Lung (tissue), 12 donors: ENCODE measurements around the gene CACUL1. TPM values are rescaled to one million over a fixed set of nuclear protein-coding genes. Genes with fewer than 3 reads are reported as not detected.
A peak's percentile ranks its signal among the peaks of the same experiment; 100 is the strongest.
"Not testable (repeated sequence)": the region's sequence is repeated elsewhere in the genome, so short reads cannot be mapped to it uniquely, and the experiment has no call there.

Experiments used
- ATAC-seq: fragments of 200-7000 bp; cut with Tn5 transposase; one replicate; pipeline ENCODE4 v1.9.1; 2020; ENCODE audit warnings: moderate number of reproducible peaks; ENCODE audit not compliant: insufficient read depth, low FRiP score
- DNase-seq, 3 donors: peaks; one replicate each; pipeline ENCODE4 v3.0.0-alpha.2; 2013 to 2017
- H3K27ac ChIP-seq, 2 donors: one replicate each; pipeline ENCODE4 v1.5.1; 2013; ENCODE audit warnings: mild to moderate bottlenecking in 2 of 2, moderate library complexity in 2 of 2, control low read depth in 1 of 2, inconsistent platforms in 1 of 2, low read depth in 1 of 2, low read length in 1 of 2
- H3K27me3 ChIP-seq, 3 donors: one replicate each; pipeline ENCODE4 v1.5.1; 2013; ENCODE audit warnings: low read length in 2 of 3; ENCODE audit not compliant: control insufficient read depth in 3 of 3, insufficient read depth in 3 of 3
- H3K36me3 ChIP-seq, 4 donors: one replicate each; pipeline ENCODE4 v1.5.1; 2013; ENCODE audit warnings: low read length in 4 of 4, mild to moderate bottlenecking in 1 of 4, moderate library complexity in 1 of 4; ENCODE audit not compliant: control insufficient read depth in 4 of 4, insufficient read depth in 4 of 4
- H3K4me1 ChIP-seq, 5 donors: one replicate each; pipeline ENCODE4 v1.5.1; 2013; ENCODE audit warnings: low read length in 5 of 5, mild to moderate bottlenecking in 2 of 5, moderate library complexity in 1 of 5; ENCODE audit not compliant: control insufficient read depth in 5 of 5, insufficient read depth in 5 of 5
- H3K4me3 ChIP-seq: one replicate; pipeline ENCODE4 v1.5.1; 2013; ENCODE audit warnings: mild to moderate bottlenecking, control low read depth, moderate library complexity
- H3K9ac ChIP-seq, 2 donors: one replicate each; pipeline ENCODE4 v1.5.1; 2013; ENCODE audit warnings: low read length in 2 of 2, control low read depth in 1 of 2; ENCODE audit not compliant: insufficient read depth in 1 of 2
- H3K9me3 ChIP-seq, 4 donors: one replicate each; pipeline ENCODE4 v1.5.1; 2013; ENCODE audit warnings: low read length in 3 of 4, mild to moderate bottlenecking in 1 of 4, moderate library complexity in 1 of 4; ENCODE audit not compliant: control insufficient read depth in 4 of 4, insufficient read depth in 3 of 4
- WGBS, 2 donors: extraction: QIAGEN DNeasy Blood & Tissue Kit; methylation state at CpG; one replicate each; pipeline ENCODE4 v1.1.7; 2013; 5-methylcytosine and 5-hydroxymethylcytosine counted together
- polyA plus RNA-seq, 2 donors: library from polyadenylated mRNA; stranded (reverse); fragments of 200-250 nt; gene quantifications; one replicate each; pipeline ENCODE4 v1.2.1, GENCODE V29; 2013
- total RNA-seq, 2 donors: library from RNA; depleted of rRNA in 1 of 2; stranded (reverse); fragments of >200 nt in 1 of 2; gene quantifications; one replicate each; pipeline ENCODE4 v1.2.1, GENCODE V29; 2014 to 2021
- TF ChIP-seq, protein P1 (sequence below): IDR thresholded peaks from 2 replicates; pipeline ENCODE4 v1.5.1; 2012; ENCODE audit warnings: mild to moderate bottlenecking; ENCODE audit errors: control extremely low read depth, extremely low read depth
- donor health status: control.
- donor health status: control.
- donor health status: Bipolar disorder and iron deficiency.
- donor health status: healthy.
- donor health status: DM: yes; HTN: yes; CAD: no.

The CACUL1 gene
- total and polyA plus RNA-seq, 4 donors, result 7.9 to 66.3 (median 23.0) TPM

DNA sequence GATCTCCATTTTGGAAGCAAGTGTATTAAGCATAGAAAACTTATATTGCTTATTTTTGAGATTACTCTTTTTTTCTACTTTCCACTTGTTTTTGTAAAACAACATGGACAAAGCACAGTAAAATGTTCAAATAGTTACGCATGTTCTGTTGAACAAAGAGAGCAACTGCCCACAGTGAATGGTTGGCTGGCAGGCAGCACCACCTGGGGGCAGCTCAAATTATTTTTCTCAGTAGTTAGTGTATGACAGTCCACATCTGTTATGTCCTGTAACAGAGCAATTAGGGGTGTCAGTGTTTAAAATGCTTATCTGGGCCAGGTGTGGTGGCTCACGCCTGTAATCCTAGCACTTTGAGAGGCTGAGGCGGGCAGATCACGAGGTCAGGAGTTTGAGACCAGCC is 46.1 kb upstream of the CACUL1 start:
- H3K9ac ChIP-seq, result no peak overlapping the region
- no peaks in the 10 kb centered on the region for H3K4me1 ChIP-seq
- H3K27ac ChIP-seq, result no peak overlapping the region
- H3K4me3 ChIP-seq, result no peak overlapping the region
- peaks cover 0 to 2% (median 0%) of the 10 kb centered on the region in 4 donors for H3K9me3 ChIP-seq
- ATAC-seq (no peak), DNase-seq (peak in 2 of 3 donors; percentile 22 to 34)
- peaks cover 0 to 3% (median 0%) of the 10 kb centered on the region in 3 donors for H3K27me3 ChIP-seq
- no peaks in the 10 kb centered on the region for H3K36me3 ChIP-seq
- 68 to 72% methylated on average over 4 of the region's 4 CpGs for WGBS, 2 donors
- TF ChIP-seq, protein P1, sequence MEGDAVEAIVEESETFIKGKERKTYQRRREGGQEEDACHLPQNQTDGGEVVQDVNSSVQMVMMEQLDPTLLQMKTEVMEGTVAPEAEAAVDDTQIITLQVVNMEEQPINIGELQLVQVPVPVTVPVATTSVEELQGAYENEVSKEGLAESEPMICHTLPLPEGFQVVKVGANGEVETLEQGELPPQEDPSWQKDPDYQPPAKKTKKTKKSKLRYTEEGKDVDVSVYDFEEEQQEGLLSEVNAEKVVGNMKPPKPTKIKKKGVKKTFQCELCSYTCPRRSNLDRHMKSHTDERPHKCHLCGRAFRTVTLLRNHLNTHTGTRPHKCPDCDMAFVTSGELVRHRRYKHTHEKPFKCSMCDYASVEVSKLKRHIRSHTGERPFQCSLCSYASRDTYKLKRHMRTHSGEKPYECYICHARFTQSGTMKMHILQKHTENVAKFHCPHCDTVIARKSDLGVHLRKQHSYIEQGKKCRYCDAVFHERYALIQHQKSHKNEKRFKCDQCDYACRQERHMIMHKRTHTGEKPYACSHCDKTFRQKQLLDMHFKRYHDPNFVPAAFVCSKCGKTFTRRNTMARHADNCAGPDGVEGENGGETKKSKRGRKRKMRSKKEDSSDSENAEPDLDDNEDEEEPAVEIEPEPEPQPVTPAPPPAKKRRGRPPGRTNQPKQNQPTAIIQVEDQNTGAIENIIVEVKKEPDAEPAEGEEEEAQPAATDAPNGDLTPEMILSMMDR, result peak; percentile 46

DNA sequence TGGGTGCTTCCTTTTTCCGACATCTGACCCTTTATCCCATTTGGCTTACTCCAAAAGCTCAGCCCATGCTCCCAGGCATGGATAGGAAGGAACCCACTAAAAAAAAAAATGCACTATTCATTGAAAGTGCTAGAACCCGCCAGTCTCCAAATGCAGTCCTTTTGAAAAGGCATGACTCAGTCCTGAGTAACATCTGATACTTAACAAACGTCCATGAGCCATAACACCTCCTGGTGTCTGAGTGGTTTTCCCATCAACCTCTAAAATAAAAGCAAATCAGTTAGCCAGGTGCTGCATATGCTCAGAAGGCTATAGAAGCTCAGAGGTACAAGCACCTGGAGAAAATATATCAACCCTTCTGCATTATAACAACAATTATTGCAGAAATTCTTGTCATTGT is 45.0 kb upstream of the CACUL1 start:
- Histone ChIP-seq H3K9ac (no peak overlapping the region), H3K36me3 (no peaks in the 10 kb centered on the region), H3K27ac (no peak overlapping the region), H3K4me1 (no peaks in the 10 kb centered on the region), H3K9me3 (peaks cover 0 to 2% (median 0%) of the 10 kb centered on the region in 4 donors), H3K4me3 (no peak overlapping the region), H3K27me3 (peaks cover 0 to 3% (median 0%) of the 10 kb centered on the region in 3 donors)
- 57 to 64% methylated on average over 3 of the region's 3 CpGs for WGBS, 2 donors
- DNase-seq, result no peak
- ATAC-seq, result no peak
- TF ChIP-seq, protein P1, result no peak

DNA sequence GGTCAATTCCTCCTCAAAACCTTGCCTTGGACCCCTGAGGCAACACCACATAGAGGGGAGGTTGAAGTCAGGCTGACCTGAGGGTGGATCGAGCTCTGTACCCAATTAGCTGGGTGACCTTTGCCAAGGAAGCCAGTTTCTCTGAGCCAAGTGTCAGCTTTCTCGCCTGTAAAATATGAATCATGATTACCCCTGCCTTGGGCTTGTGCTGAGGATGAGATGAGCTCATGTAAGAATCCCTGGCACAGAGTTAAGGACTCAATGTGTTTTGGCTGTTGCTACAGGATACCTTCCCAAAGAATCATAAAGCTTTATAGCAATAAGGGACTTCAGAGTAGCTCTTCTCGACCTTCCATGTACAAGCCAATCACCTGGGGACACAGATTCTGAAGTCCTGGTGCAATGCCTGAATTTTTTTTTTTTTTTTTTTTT is 43.5 kb upstream of the CACUL1 start:
- no peak for ATAC-seq
- no peak overlapping the region for H3K9ac ChIP-seq
- TF ChIP-seq, protein P1, result no peak
- H3K36me3 ChIP-seq, result no peaks in the 10 kb centered on the region
- peaks cover 0 to 3% (median 0%) of the 10 kb centered on the region in 3 donors for H3K27me3 ChIP-seq
- no peak overlapping the region for H3K4me3 ChIP-seq
- no peak overlapping the region for H3K27ac ChIP-seq
- peaks cover 0 to 3% (median 0%) of the 10 kb centered on the region in 4 donors for H3K9me3 ChIP-seq
- H3K4me1 ChIP-seq, result no peaks in the 10 kb centered on the region
- DNase-seq, result no peak
- WGBS, 2 donors, result 58 to 75% methylated on average over 3 of the region's 3 CpGs

DNA sequence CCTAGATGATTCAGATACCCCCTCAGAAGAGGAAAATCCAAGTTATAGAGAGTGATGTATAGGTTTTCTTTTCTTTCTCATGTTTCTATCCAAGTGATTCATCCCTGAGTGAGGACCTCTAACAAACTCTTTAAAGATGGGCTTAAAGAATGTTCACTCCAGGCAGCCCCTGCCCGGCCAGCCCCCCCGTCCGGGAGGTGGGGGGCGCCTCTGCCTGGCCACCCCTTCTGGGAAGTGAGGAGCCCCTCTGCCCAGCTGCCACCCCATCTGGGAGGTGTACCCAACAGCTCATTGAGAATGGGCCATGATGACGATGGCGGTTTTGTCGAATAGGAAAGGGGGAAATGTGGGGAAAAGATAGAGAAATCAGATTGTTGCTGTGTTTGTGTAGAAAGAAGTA is 40.2 kb upstream of the CACUL1 start:
- H3K27ac ChIP-seq, DNase-seq, H3K27me3 ChIP-seq, H3K4me1 ChIP-seq, H3K9ac ChIP-seq, ATAC-seq, H3K9me3 ChIP-seq, H3K4me3 ChIP-seq, H3K36me3 ChIP-seq: not testable (repeated sequence)
- 94% methylated on average over 7 of the region's 7 CpGs for WGBS, 2 donors
